ENCODE results near the gene YY1AP1.

Gene YY1AP1

GRCh38 chr1:155609515-155610256, 78.9 kb downstream of the YY1AP1 start, which contains the start of gene MSTO1:
MSTO1 (plus strand) TSS chr1:155610218; CDS start chr1:155610249, 31 bp downstream.
- CTCF ChIA-PET, result no interaction called here
- TF ChIP-seq CTCF (conservative IDR thresholded peaks at IDR 0.05; ENCODE audit: low read depth), result no peak
- H3K27ac ChIP-seq, result peak within 1 kb of the TSS; percentile 64
- peak; percentile 95 for DNase-seq (ENCODE audit: low spot score)
- POLR2A ChIA-PET (ENCODE audit: low non-redundant PET), result interaction anchor here (0.6 kb wide), 1 partner anchor 1720 kb away, joined by 3 read pairs; no protein-coding TSS in a partner anchor
